GM19328 (cell line): ENCODE measurements around the gene MTR.

ENCODE experiments used
- ATAC-seq: cut with Tn5 transposase; IDR thresholded peaks from one replicate; pipeline ENCODE4 v1.9.1; 2021; ENCODE audit warnings: mild to moderate bottlenecking, moderate library complexity; ENCODE audit not compliant: unreplicated experiment

The MTR gene

DNA sequence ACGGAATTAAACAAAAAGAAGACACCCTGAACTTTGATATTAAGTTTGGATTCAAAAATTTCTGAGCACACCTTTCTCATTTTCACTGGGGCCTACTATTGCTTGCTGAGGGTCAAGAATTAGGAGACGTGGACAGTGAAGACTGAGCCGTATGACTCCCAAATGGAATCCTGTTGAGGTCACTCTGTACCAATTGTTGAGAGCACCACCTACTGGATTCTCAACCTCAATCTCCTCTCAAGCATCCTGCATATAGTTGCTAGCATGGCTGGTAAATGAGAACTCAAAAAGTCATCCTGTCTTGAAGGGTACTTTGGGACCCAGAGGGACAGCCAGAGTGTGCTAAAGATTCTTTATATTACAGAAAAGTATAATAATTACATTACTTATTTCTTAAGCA lies 20.2 kb upstream of the MTR start:
- ATAC-seq, result no peak

- no peak for ATAC-seq
Measured at GRCh38 chr1:236779312-236779711, 15.8 kb upstream of the MTR start.

- ATAC-seq, result no peak
Measured at GRCh38 chr1:236785477-236785876, 9.6 kb upstream of the MTR start.

GRCh38 chr1:236786453-236786852 lies 8.6 kb upstream of the MTR start:
- ATAC-seq, result no peak

- ATAC-seq, result no peak
Measured at GRCh38 chr1:236794585-236795034, 482 bp upstream of the MTR start.

DNA sequence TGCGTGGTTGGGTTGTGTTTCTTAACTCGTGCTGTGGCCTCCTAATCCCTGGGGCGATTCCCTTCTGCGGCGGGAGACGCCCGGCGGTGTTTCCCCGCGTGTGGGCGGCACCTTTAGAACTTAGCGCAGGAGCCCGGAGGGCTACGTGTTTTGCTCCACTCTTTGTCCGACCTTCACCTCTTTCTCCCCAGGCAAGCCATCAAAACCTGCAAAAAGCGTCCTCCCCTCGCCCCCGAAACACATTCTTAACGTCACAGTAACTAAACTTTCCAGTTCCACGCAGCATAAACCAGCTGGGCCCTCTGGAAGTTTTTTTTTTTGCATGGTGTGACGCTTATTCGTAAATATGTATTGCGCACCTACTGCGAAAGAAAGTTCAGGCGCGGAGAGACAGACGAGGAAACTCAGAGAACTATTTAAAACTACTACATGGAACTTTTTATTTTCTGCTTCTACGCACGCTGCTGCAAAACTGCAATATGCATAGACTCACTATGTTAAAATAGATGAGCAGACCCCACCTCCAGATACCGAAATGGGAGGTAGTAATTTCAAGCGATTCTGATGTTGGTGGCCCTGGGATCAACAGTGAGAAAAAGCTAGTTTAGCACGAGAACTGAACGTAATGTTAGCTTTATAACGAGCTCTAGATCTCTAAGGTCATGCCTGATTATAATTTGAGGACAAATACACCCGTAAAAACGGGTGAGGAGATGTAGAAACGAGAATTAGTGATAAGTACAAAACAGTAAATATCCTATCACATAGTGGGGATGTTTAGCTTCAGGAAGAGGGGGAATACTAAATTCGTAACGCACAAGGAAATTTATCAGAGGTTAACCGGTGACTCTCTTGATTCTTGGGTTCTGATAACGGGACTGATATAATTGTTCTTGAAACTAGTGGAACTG lies 920 bp downstream of the MTR start:
- peak; percentile 17 for ATAC-seq

DNA sequence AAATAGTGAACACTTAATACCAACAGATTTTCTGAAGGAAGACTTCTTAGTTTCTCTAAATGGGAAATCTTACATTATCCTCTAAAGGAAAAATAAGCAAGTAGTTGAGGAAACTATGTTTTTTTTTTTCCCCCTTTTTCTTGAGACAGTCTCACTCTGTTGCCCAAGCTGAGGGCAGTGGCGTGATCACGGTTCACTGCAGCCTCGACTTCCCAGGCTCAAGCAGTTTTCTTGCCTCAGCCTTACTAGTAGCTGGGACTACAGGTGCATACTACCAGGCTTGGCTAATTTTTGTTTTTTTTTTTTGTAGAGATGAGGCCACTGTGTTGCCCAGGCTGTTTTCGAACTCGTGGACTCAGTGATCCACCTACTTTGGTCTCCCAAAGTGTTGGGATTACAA lies 3.9 kb downstream of the MTR start:
- no peak for ATAC-seq

GRCh38 chr1:236800002-236800620 lies 5.0 kb downstream of the MTR start:
- no peak for ATAC-seq

- no peak for ATAC-seq
Measured at GRCh38 chr1:236800623-236801022, 5.5 kb downstream of the MTR start.

DNA sequence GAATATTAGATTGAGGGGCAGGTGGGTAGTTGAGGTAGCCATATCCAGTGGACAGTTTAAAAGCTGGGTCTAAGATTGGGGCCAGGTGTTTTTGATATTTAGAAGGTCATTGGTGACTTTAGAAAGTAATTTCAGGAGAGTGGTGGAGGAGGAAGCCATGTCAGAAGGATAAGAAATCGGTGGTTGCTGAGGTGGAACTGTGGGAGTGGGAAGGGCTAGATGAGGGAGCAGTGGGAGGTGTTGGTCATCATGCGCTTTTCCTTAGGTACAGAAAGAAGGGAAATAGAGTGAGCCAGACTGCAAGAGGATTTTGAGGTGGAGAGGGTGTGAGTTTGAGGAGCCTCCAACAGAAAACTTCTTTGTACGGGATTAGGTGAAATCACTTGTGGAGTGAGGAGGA lies 7.2 kb downstream of the MTR start:
- no peak for ATAC-seq

DNA sequence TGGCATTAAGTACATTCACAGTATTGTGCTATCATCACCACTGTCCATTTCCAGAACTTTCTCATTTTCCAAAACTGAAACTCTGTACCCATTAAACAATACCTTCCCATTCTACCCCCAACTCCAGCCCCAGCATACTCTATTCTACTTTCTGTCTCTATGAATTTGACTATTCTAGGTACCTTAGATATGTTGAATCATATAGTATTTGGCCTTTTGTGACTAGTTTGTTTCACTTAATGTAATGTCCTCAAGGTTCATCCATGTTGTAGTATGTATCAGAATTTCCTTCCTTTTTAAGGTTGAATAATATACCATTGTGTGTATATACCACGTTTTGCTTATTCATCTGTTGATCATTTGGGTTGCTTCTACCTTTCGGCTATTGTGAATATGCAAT lies 11.5 kb downstream of the MTR start:
- no peak for ATAC-seq

GRCh38 chr1:236808005-236808404 lies 12.9 kb downstream of the MTR start:
- ATAC-seq, result no peak

DNA sequence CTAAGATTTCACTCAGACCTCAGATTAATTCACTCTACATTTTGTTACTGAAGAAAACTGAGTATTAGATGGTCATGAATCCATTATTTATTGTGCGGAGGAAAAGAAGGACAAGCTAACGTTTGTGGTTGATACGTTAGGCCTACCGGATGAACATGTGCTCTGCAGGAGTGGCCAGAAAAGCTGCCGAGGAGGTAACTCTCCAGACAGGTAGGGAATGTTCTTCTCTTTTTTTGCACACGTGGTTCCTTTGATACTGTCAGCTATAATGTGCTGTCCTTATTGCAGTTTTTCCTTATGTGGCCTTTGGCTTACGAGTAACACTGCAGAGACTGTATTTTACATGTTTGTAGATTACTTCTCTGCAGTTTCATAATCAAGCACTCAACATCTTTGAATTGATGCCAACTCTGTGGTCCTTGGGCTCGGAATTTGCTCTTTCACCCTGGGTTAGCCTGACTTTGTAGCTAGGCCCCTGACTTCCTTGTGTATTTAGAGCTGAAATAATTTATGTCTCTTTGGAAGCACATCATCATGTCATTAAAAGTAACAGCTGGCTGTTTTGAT lies 13.6 kb downstream of the MTR start:
- ATAC-seq, result no peak

DNA sequence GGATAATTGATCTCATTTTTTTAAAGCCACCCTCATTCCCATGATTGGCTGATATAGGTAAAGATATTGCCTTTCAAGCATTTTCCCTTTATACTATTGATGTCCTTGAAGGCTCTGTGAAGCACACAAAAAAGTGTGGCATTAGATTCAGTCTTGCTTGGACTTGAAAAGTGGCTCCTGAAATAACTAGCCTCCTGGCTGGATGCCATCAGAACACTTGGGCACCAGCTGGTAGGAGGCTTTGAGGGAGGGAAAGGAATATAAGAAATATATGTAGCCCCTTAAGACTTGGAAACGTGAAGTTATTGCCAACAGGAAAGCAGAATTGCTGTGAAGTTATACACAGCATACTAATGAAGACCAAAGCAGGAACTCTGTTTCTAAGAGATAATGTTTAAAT lies 14.1 kb downstream of the MTR start:
- no peak for ATAC-seq

DNA sequence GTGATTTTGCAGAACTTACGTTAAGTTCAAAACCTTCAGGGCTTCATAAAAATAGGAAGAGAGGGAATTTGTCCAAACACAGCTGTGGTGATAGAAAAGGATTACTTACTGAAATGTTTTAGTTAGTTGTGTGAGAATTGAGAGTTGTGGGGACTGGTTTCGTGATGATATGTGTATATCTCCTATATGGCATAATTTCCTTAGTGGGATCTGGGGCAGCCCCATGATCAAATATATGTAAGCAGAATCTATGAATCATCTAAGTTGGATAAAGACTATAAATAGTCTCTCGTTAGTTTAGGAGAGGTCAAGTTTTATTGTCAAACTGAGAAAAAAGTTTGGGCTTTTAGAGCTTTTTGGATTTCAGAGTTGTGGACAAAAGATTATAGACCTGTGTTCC lies 14.9 kb downstream of the MTR start:
- no peak for ATAC-seq

DNA sequence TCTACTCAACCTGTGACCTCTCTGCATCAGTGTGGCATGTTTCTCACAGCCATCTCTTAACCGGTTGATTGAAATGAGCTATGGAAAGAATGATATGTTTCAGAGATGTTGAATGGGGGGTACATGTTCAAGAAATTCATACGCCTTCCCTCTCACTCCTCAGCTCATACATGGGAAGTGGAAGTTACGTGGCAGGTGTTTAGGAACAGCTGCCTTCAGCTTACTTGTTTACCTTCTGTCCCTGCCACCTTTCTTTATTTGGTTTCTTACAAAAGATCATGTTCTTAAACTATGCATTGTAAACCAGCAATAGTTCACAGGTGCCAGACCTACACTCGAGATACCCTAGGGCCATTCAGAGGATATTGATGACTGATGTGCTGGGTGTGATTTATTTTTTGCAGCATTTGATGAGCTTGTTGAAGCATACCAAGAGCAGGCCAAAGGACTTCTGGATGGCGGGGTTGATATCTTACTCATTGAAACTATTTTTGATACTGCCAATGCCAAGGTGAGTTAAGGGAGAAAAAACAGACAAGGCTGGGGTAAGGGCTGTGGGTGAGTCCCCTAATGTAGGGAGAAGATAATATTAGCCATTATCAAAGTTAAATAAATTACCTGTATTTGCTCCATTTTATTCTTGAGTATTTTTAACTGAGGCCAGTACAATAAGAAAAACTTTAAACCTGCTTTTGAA lies 17.4 kb downstream of the MTR start:
- no peak for ATAC-seq

GRCh38 chr1:236815941-236816340 lies 20.8 kb downstream of the MTR start:
- no peak for ATAC-seq

DNA sequence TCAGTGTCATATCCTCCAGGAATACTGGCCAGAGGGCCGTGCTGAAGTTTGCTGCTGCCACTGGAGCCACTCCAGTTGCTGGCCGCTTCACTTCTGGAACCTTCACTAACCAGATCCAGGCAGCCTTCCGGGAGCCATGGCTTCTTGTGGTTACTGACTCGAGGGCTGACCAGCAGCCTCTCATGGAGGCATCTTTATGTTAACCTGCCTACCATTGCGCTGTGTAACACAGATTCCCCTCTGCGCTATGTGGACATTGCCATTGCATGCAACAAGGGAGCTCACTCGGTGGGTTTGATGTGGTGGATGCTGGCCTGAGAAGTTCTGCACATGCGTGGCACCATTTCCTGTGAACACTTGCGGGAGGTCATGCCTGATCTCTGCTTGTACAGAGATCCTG lies 24.8 kb downstream of the MTR start:
- no peak for ATAC-seq

- ATAC-seq, result no peak
Measured at GRCh38 chr1:236821091-236821627, 26.1 kb downstream of the MTR start.

- ATAC-seq, result no peak
Measured at GRCh38 chr1:236823559-236823958, 28.5 kb downstream of the MTR start.

- ATAC-seq, result no peak
Measured at GRCh38 chr1:236829085-236829484, 34.0 kb downstream of the MTR start.
